Prostate gland (tissue), 2 donors: Measurements from ENCODE around the gene S100A6.

ENCODE experiments used
- POLR2A ChIP-seq: fragments of 450-650 bp; IDR thresholded peaks from one replicate; pipeline ENCODE4 v1.6.1; 2016; ENCODE audit warnings: antibody characterized with exemption, mild to moderate bottlenecking
- TF ChIP-seq, protein P1 (sequence below), 4 experiments: fragments of 200-600 bp in 2 of 4; fragments of 450-650 bp in 2 of 4; sonication (generic) in 2 of 4; IDR thresholded peaks; 1 replicate in 3 of 4; 2 replicates in 1 of 4; pipeline ENCODE4 v1.5.1; 2016 to 2019; ENCODE audit warnings: antibody characterized with exemption in 4 of 4, mild to moderate bottlenecking in 2 of 4, moderate library complexity in 2 of 4

DNA sequence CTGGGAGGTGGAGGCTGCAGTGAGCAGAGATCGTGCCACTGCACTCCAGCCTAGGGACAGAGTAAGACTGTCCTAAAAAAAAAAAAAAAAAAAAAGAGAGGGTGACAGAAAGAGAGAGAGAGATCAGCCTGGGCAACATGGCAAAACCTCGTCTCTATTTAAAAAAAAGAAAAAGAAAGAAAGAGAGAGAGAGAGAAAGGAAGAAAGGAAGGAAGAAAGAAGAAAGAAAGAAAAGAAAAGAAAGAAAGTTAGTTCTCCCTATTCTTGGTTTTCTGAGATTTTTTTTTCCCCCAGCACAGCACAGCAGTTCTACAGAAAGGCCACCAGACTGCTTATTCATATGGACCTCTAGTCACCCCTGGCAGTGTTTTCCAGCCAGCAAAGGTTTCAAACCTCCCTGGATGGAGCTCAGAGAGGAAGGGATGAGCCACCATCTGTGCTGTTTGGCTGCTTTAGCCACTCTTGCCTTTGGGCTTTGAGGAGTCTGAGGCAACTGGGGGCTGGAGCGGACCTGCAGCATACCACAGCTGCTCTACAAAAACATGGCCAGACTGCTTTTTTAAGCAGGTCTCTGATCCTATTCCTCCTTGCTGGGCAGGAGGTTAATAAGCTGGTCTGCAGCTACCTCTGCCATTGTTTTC lies 10.6 kb downstream of the S100A6 start:
- TF ChIP-seq, protein P1, sequence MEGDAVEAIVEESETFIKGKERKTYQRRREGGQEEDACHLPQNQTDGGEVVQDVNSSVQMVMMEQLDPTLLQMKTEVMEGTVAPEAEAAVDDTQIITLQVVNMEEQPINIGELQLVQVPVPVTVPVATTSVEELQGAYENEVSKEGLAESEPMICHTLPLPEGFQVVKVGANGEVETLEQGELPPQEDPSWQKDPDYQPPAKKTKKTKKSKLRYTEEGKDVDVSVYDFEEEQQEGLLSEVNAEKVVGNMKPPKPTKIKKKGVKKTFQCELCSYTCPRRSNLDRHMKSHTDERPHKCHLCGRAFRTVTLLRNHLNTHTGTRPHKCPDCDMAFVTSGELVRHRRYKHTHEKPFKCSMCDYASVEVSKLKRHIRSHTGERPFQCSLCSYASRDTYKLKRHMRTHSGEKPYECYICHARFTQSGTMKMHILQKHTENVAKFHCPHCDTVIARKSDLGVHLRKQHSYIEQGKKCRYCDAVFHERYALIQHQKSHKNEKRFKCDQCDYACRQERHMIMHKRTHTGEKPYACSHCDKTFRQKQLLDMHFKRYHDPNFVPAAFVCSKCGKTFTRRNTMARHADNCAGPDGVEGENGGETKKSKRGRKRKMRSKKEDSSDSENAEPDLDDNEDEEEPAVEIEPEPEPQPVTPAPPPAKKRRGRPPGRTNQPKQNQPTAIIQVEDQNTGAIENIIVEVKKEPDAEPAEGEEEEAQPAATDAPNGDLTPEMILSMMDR (IDR thresholded peaks at IDR 0.05) = no peak
- no peak for TF ChIP-seq POLR2A
